HEK293 (cell line): ENCODE results near the gene GREM2.

Experiments
- CTCF ChIA-PET: fragments of 350-600 bp; formaldehyde crosslinking; extraction: SDS; loops from one replicate; lab custom pipeline; 2021; ENCODE audit warnings: antibody characterized with exemption; lab: Yijun Ruan, JAX
- POLR2A ChIA-PET: fragments of 300-600 bp; formaldehyde crosslinking; extraction: SDS; loops from one replicate; lab custom pipeline; 2020; ENCODE audit warnings: antibody characterized with exemption, inconsistent platforms; lab: Yijun Ruan, JAX
- H3K27ac ChIP-seq: fragments of 200-500 bp; sonication (Bioruptor generic); 2 replicates; pipeline ENCODE4 v1.5.1; 2014; ENCODE audit warnings: low read depth, low read length, control low read depth, inconsistent platforms; ENCODE audit errors: extremely low read depth
- H3K36me3 ChIP-seq, 2 experiments: fragments of 200-500 bp in 1 of 2; sonication (Bioruptor generic) in 1 of 2; 1 replicate in 1 of 2; 2 replicates in 1 of 2; pipeline ENCODE4 v1.5.1; 2014 to 2017; ENCODE audit warnings: inconsistent platforms in 2 of 2, low read length in 2 of 2; ENCODE audit not compliant: control insufficient read depth in 2 of 2, insufficient read depth in 1 of 2
- H3K4me1 ChIP-seq: fragments of 200-500 bp; sonication (Bioruptor generic); 2 replicates; pipeline ENCODE4 v1.5.1; 2014; ENCODE audit warnings: mild to moderate bottlenecking, low read length, inconsistent platforms; ENCODE audit not compliant: control insufficient read depth, insufficient read depth
- H3K4me3 ChIP-seq: 2 replicates; pipeline ENCODE4 v1.5.1; 2011; ENCODE audit warnings: low read depth, mild to moderate bottlenecking, control low read depth, low read length, moderate library complexity
- H3K9me3 ChIP-seq: fragments of 200-500 bp; sonication (Bioruptor generic); 2 replicates; pipeline ENCODE4 v1.5.1; 2014; ENCODE audit warnings: low read depth, low read length, inconsistent platforms; ENCODE audit not compliant: control insufficient read depth, insufficient read depth
- KLF1 ChIP-seq: fragments of 450-650 bp; formaldehyde crosslinking; IDR thresholded peaks from 2 replicates; pipeline ENCODE4 v1.5.1; 2016; ENCODE audit warnings: missing biosample characterization, missing genetic modification characterization
- MEIS1 ChIP-seq: sonication (generic); formaldehyde crosslinking; IDR thresholded peaks from 2 replicates; pipeline ENCODE4 v1.8.1; 2022; ENCODE audit warnings: missing genetic modification reagents, mild to moderate bottlenecking, borderline replicate concordance
- SETDB1 ChIP-seq: IDR thresholded peaks from one replicate; pipeline ENCODE4 v1.6.1; 2017; ENCODE audit warnings: mild to moderate bottlenecking, low read length, moderate library complexity, mixed read lengths; ENCODE audit not compliant: insufficient read length
- ZBTB8A ChIP-seq: fragments of 450-650 bp; formaldehyde crosslinking; IDR thresholded peaks from 2 replicates; pipeline ENCODE4 v1.5.1; 2016; ENCODE audit warnings: missing biosample characterization, missing genetic modification characterization
- ZFP37 ChIP-seq: fragments of 450-650 bp; formaldehyde crosslinking; IDR thresholded peaks from 2 replicates; pipeline ENCODE4 v1.5.1; 2016; ENCODE audit warnings: missing biosample characterization, missing genetic modification characterization
- ZNF114 ChIP-seq: fragments of 450-650 bp; formaldehyde crosslinking; IDR thresholded peaks from 2 replicates; pipeline ENCODE4 v1.5.0; 2017; ENCODE audit warnings: missing biosample characterization, missing genetic modification characterization
- ZNF211 ChIP-seq: fragments of 450-650 bp; formaldehyde crosslinking; IDR thresholded peaks from 2 replicates; pipeline ENCODE4 v1.5.1; 2016; ENCODE audit warnings: low read depth, missing biosample characterization, missing genetic modification characterization
- ZNF239 ChIP-seq: fragments of 450-650 bp; formaldehyde crosslinking; IDR thresholded peaks from 2 replicates; pipeline ENCODE4 v1.5.1; 2016; ENCODE audit warnings: missing biosample characterization, missing genetic modification characterization
- ZNF302 ChIP-seq: fragments of 450-650 bp; formaldehyde crosslinking; IDR thresholded peaks from 2 replicates; pipeline ENCODE4 v1.5.1; 2016; ENCODE audit warnings: missing biosample characterization, missing genetic modification characterization, low read depth
- ZNF324 ChIP-seq: fragments of 450-650 bp; formaldehyde crosslinking; IDR thresholded peaks from 2 replicates; pipeline ENCODE4 v1.5.1; 2016; ENCODE audit warnings: missing biosample characterization, missing genetic modification characterization
- ZNF366 ChIP-seq: fragments of 450-650 bp; formaldehyde crosslinking; conservative IDR thresholded peaks from 2 replicates; pipeline ENCODE4 v1.5.1; 2016; ENCODE audit warnings: missing biosample characterization, missing genetic modification characterization
- ZNF423 ChIP-seq: fragments of 450-650 bp; formaldehyde crosslinking; IDR thresholded peaks from 2 replicates; pipeline ENCODE4 v1.5.1; 2016; ENCODE audit warnings: missing biosample characterization, missing genetic modification characterization
- ZNF529 ChIP-seq: fragments of 450-650 bp; formaldehyde crosslinking; IDR thresholded peaks from 2 replicates; pipeline ENCODE4 v1.5.1; 2017; ENCODE audit warnings: missing genetic modification characterization, missing biosample characterization; ENCODE audit not compliant: insufficient replicate concordance
- ZNF548 ChIP-seq: fragments of 450-650 bp; formaldehyde crosslinking; IDR thresholded peaks from 2 replicates; pipeline ENCODE4 v1.5.1; 2016; ENCODE audit warnings: missing biosample characterization, missing genetic modification characterization
- ZNF555 ChIP-seq: fragments of 450-650 bp; formaldehyde crosslinking; conservative IDR thresholded peaks from 2 replicates; pipeline ENCODE4 v1.5.1; 2017; ENCODE audit warnings: missing biosample characterization, mild to moderate bottlenecking, missing genetic modification characterization, inconsistent platforms
- ZNF658 ChIP-seq: fragments of 450-650 bp; formaldehyde crosslinking; IDR thresholded peaks from 2 replicates; pipeline ENCODE4; 2016; ENCODE audit warnings: missing biosample characterization, missing genetic modification characterization
- ZNF701 ChIP-seq: fragments of 450-650 bp; formaldehyde crosslinking; IDR thresholded peaks from 2 replicates; pipeline ENCODE4 v1.5.1; 2016; ENCODE audit warnings: missing biosample characterization, missing genetic modification characterization
- ZXDB ChIP-seq: fragments of 450-650 bp; formaldehyde crosslinking; IDR thresholded peaks from 2 replicates; pipeline ENCODE4 v1.5.1; 2016; ENCODE audit warnings: missing biosample characterization, missing genetic modification characterization
- TF ChIP-seq, protein P1 (sequence below): fragments of 450-650 bp; formaldehyde crosslinking; IDR thresholded peaks from 2 replicates; pipeline ENCODE4 v1.5.1; 2016; ENCODE audit warnings: missing biosample characterization, missing genetic modification characterization
- TF ChIP-seq, protein P2 (sequence below): fragments of 450-650 bp; formaldehyde crosslinking; IDR thresholded peaks from 2 replicates; pipeline ENCODE4 v1.5.0; 2017; ENCODE audit warnings: missing biosample characterization, missing genetic modification characterization, borderline replicate concordance
- TF ChIP-seq, protein P3 (sequence below): fragments of 450-650 bp; formaldehyde crosslinking; IDR thresholded peaks from 2 replicates; pipeline ENCODE4 v1.5.1; 2017; ENCODE audit warnings: missing biosample characterization, mild to moderate bottlenecking, missing genetic modification characterization, moderate library complexity
- TF ChIP-seq, protein P4 (sequence below): fragments of 450-650 bp; formaldehyde crosslinking; IDR thresholded peaks from 2 replicates; pipeline ENCODE4 v1.5.1; 2016; ENCODE audit warnings: missing biosample characterization, missing genetic modification characterization
- TF ChIP-seq, protein P5 (sequence below): fragments of 450-650 bp; formaldehyde crosslinking; IDR thresholded peaks from 2 replicates; pipeline ENCODE4 v1.5.1; 2016; ENCODE audit warnings: missing biosample characterization, missing genetic modification characterization

Gene GREM2

DNA sequence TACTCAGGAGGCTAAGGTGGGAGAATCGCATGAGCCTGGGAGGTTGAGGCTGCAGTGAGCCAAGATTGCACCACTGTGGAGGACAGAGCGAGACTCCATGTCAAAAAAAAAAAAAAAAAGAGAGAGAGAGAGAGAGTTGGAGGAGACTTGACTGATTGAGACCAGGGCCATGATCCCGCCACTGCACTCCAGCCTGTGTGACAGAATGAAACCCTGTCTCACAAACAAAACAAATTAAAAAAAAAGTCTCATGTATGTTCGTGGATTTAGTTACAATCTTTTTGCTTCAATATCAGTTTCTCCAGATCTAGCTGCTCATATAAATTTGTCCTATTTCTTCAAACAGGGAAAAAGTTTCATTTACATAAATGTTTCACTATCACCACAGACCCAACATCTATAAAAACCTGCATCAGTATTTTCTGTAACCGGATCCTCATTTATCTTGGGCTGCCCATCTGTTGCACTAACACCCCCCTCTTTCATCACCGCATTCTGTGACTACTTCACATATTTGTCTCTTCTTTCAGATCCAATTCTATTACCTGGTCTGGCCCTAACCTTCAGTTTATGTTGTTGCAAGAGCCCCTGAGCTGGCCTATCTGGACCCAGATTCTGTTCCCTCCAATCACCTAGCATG is 127.0 kb downstream of the GREM2 start (continued):
- TF ChIP-seq ZBTB8A (no peak), ZNF324 (no peak), ZNF658 (tag by site-specific recombination) (no peak), SETDB1 (no peak), ZNF555 (tag by site-specific recombination) (no peak), ZNF548 (tag by site-specific recombination) (no peak), ZXDB (peak; percentile 62), ZNF239 (tag by site-specific recombination) (no peak), ZNF302 (tag by site-specific recombination) (no peak), ZNF423 (tag by site-specific recombination) (no peak)
- TF ChIP-seq, protein P1, sequence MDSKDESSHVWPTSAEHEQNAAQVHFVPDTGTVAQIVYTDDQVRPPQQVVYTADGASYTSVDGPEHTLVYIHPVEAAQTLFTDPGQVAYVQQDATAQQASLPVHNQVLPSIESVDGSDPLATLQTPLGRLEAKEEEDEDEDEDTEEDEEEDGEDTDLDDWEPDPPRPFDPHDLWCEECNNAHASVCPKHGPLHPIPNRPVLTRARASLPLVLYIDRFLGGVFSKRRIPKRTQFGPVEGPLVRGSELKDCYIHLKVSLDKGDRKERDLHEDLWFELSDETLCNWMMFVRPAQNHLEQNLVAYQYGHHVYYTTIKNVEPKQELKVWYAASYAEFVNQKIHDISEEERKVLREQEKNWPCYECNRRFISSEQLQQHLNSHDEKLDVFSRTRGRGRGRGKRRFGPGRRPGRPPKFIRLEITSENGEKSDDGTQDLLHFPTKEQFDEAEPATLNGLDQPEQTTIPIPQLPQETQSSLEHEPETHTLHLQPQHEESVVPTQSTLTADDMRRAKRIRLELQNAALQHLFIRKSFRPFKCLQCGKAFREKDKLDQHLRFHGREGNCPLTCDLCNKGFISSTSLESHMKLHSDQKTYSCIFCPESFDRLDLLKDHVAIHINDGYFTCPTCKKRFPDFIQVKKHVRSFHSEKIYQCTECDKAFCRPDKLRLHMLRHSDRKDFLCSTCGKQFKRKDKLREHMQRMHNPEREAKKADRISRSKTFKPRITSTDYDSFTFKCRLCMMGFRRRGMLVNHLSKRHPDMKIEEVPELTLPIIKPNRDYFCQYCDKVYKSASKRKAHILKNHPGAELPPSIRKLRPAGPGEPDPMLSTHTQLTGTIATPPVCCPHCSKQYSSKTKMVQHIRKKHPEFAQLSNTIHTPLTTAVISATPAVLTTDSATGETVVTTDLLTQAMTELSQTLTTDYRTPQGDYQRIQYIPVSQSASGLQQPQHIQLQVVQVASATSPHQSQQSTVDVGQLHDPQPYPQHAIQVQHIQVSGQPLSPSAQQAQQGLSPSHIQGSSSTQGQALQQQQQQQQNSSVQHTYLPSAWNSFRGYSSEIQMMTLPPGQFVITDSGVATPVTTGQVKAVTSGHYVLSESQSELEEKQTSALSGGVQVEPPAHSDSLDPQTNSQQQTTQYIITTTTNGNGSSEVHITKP (tag by site-specific recombination) = peak; percentile 74
- TF ChIP-seq, protein P2, sequence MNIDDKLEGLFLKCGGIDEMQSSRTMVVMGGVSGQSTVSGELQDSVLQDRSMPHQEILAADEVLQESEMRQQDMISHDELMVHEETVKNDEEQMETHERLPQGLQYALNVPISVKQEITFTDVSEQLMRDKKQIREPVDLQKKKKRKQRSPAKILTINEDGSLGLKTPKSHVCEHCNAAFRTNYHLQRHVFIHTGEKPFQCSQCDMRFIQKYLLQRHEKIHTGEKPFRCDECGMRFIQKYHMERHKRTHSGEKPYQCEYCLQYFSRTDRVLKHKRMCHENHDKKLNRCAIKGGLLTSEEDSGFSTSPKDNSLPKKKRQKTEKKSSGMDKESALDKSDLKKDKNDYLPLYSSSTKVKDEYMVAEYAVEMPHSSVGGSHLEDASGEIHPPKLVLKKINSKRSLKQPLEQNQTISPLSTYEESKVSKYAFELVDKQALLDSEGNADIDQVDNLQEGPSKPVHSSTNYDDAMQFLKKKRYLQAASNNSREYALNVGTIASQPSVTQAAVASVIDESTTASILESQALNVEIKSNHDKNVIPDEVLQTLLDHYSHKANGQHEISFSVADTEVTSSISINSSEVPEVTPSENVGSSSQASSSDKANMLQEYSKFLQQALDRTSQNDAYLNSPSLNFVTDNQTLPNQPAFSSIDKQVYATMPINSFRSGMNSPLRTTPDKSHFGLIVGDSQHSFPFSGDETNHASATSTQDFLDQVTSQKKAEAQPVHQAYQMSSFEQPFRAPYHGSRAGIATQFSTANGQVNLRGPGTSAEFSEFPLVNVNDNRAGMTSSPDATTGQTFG = no peak
- TF ChIP-seq, protein P3, sequence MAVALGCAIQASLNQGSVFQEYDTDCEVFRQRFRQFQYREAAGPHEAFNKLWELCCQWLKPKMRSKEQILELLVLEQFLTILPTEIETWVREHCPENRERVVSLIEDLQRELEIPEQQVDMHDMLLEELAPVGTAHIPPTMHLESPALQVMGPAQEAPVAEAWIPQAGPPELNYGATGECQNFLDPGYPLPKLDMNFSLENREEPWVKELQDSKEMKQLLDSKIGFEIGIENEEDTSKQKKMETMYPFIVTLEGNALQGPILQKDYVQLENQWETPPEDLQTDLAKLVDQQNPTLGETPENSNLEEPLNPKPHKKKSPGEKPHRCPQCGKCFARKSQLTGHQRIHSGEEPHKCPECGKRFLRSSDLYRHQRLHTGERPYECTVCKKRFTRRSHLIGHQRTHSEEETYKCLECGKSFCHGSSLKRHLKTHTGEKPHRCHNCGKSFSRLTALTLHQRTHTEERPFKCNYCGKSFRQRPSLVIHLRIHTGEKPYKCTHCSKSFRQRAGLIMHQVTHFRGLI (tag by site-specific recombination) = no peak
- TF ChIP-seq, protein P4, sequence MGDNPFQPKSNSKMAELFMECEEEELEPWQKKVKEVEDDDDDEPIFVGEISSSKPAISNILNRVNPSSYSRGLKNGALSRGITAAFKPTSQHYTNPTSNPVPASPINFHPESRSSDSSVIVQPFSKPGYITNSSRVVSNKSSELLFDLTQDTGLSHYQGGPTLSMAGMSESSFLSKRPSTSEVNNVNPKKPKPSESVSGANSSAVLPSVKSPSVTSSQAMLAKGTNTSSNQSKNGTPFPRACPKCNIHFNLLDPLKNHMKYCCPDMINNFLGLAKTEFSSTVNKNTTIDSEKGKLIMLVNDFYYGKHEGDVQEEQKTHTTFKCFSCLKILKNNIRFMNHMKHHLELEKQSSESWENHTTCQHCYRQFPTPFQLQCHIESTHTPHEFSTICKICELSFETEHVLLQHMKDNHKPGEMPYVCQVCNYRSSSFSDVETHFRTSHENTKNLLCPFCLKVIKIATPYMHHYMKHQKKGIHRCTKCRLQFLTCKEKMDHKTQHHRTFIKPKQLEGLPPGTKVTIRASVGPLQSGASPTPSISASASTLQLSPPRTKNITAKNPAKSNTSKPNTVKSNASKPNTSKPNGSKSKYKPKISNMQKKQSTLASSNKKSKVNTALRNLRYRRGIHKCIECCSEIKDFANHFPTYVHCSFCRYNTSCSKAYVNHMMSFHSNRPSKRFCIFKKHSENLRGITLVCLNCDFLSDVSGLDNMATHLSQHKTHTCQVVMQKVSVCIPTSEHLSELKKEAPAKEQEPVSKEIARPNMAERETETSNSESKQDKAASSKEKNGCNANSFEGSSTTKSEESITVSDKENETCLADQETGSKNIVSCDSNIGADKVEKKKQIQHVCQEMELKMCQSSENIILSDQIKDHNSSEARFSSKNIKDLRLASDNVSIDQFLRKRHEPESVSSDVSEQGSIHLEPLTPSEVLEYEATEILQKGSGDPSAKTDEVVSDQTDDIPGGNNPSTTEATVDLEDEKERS = no peak

DNA sequence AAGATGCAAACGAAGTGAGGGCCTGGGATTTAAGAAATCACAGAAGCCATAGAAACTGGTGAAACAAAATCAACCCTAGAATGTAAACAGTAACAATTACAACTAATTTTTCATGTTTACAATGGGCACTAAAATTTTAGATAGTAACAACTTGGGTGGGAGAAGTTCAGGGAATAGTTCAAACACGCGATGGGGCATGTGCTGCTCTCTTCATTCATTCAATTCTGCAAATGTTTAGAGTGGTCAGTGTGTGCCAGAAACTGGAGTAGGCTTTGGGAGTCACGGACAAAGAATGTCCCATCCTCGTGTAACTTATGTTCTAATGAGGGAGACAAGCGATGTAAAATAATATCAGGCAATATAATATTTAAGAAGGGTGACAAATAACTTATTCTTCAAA is 133.4 kb downstream of the GREM2 start:
- ChIA-PET CTCF (interaction anchor here (0.6 kb wide), 1 partner anchor 289 kb away, joined by 3 read pairs; no protein-coding TSS in a partner anchor), POLR2A (interaction anchor here (0.6 to 0.7 kb wide), 2 partner anchors 202 to 467 kb away, joined by 3 to 8 read pairs; no protein-coding TSS in a partner anchor)
- Histone ChIP-seq H3K27ac (no peak overlapping the region), H3K36me3 (no peaks in the 10 kb centered on the region), H3K9me3 (no peaks in the 10 kb centered on the region), H3K4me3 (no peak overlapping the region), H3K4me1 (peaks cover 3% of the 10 kb centered on the region; the same call in 1 of the 2 replicates)
- TF ChIP-seq ZNF701 (no peak), ZFP37 (no peak), ZNF366 (tag by site-specific recombination) (no peak), ZNF114 (tag by site-specific recombination) (no peak), ZNF529 (tag by site-specific recombination) (no peak), MEIS1 (CRISPR knock-in tag) (no peak), ZNF211 (no peak), KLF1 (no peak)
- TF ChIP-seq, protein P5, sequence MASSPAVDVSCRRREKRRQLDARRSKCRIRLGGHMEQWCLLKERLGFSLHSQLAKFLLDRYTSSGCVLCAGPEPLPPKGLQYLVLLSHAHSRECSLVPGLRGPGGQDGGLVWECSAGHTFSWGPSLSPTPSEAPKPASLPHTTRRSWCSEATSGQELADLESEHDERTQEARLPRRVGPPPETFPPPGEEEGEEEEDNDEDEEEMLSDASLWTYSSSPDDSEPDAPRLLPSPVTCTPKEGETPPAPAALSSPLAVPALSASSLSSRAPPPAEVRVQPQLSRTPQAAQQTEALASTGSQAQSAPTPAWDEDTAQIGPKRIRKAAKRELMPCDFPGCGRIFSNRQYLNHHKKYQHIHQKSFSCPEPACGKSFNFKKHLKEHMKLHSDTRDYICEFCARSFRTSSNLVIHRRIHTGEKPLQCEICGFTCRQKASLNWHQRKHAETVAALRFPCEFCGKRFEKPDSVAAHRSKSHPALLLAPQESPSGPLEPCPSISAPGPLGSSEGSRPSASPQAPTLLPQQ (tag by site-specific recombination) = no peak
